Nephron (organoid): ENCODE measurements around the gene FBXO44.

ENCODE experiments used
- H3K27ac Mint-ChIP-seq, 3 experiments: 2 replicates each; pipeline ENCODE4 v1.8.0; 2020; ENCODE audit warnings: mixed read lengths in 3 of 3, mild to moderate bottlenecking in 2 of 3, moderate library complexity in 1 of 3
- H3K27me3 Mint-ChIP-seq: 2 replicates; pipeline ENCODE4 v1.8.0; 2021; ENCODE audit warnings: low read depth, mild to moderate bottlenecking, moderate library complexity, mixed read lengths
- H3K36me3 Mint-ChIP-seq: 2 replicates; pipeline ENCODE4 v1.8.0; 2020; ENCODE audit warnings: low read depth, mixed read lengths
- H3K4me1 Mint-ChIP-seq: 2 replicates; pipeline ENCODE4 v1.8.0; 2020; ENCODE audit warnings: mixed read lengths
- H3K4me3 Mint-ChIP-seq, 3 experiments: 2 replicates each; pipeline ENCODE4 v1.8.0; 2020; ENCODE audit warnings: mild to moderate bottlenecking in 3 of 3, mixed read lengths in 3 of 3, moderate library complexity in 2 of 3
- H3K9me3 Mint-ChIP-seq: 2 replicates; pipeline ENCODE4 v1.8.0; 2020; ENCODE audit warnings: mixed read lengths
- CTCF ChIP-seq, 3 experiments: fragments of 200-600 bp; sonication (generic); IDR thresholded peaks; one replicate each; pipeline ENCODE4 v1.5.0; 2021; ENCODE audit warnings: antibody characterized with exemption in 3 of 3; ENCODE audit not compliant: unreplicated experiment in 3 of 3

The FBXO44 gene

GRCh38 chr1:11647333-11647732, 7.3 kb upstream of the FBXO44 start:
- H3K4me3 Mint-ChIP-seq, result no peak overlapping the region
- TF ChIP-seq CTCF (IDR thresholded peaks at IDR 0.05; ENCODE audit: unreplicated experiment in 3 of 3), result no peak
- no peaks in the 10 kb centered on the region for H3K36me3 Mint-ChIP-seq
- peaks cover 84% of the 10 kb centered on the region for H3K27me3 Mint-ChIP-seq
- H3K4me1 Mint-ChIP-seq, result peaks cover 9% of the 10 kb centered on the region
- H3K9me3 Mint-ChIP-seq, result no peaks in the 10 kb centered on the region
- H3K27ac Mint-ChIP-seq, result no peak overlapping the region

GRCh38 chr1:11648039-11648438, 6.6 kb upstream of the FBXO44 start:
- peaks cover 9% of the 10 kb centered on the region for H3K4me1 Mint-ChIP-seq
- peaks cover 84% of the 10 kb centered on the region for H3K27me3 Mint-ChIP-seq
- no peak overlapping the region for H3K4me3 Mint-ChIP-seq
- H3K27ac Mint-ChIP-seq, result no peak overlapping the region
- no peak for TF ChIP-seq CTCF (IDR thresholded peaks at IDR 0.05; ENCODE audit: unreplicated experiment in 3 of 3)
- no peaks in the 10 kb centered on the region for H3K9me3 Mint-ChIP-seq
- H3K36me3 Mint-ChIP-seq, result no peaks in the 10 kb centered on the region

- Mint-ChIP-seq H3K27me3 (peaks cover 79% of the 10 kb centered on the region), H3K27ac (no peak overlapping the region), H3K4me1 (peaks cover 9% of the 10 kb centered on the region), H3K4me3 (no peak overlapping the region), H3K36me3 (no peaks in the 10 kb centered on the region), H3K9me3 (no peaks in the 10 kb centered on the region)
- no peak for TF ChIP-seq CTCF (IDR thresholded peaks at IDR 0.05; ENCODE audit: unreplicated experiment in 3 of 3)
These were observed 5.9 kb upstream of the FBXO44 start for GRCh38 chr1:11648732-11649158.

- peaks cover 78% of the 10 kb centered on the region for H3K27me3 Mint-ChIP-seq
- H3K36me3 Mint-ChIP-seq, result no peaks in the 10 kb centered on the region
- no peak overlapping the region for H3K27ac Mint-ChIP-seq
- no peaks in the 10 kb centered on the region for H3K9me3 Mint-ChIP-seq
- peaks cover 9% of the 10 kb centered on the region for H3K4me1 Mint-ChIP-seq
- no peak for TF ChIP-seq CTCF (IDR thresholded peaks at IDR 0.05; ENCODE audit: unreplicated experiment in 3 of 3)
- no peak overlapping the region for H3K4me3 Mint-ChIP-seq
These were observed 5.4 kb upstream of the FBXO44 start for GRCh38 chr1:11649237-11649623.

GRCh38 chr1:11649624-11650330, 4.9 kb upstream of the FBXO44 start:
- Mint-ChIP-seq H3K27ac (no peak overlapping the region), H3K4me3 (no peak overlapping the region), H3K36me3 (no peaks in the 10 kb centered on the region), H3K27me3 (peaks cover 74% of the 10 kb centered on the region), H3K9me3 (no peaks in the 10 kb centered on the region), H3K4me1 (peaks cover 9% of the 10 kb centered on the region)
- TF ChIP-seq CTCF (IDR thresholded peaks at IDR 0.05; ENCODE audit: unreplicated experiment in 3 of 3), result no peak

GRCh38 chr1:11650331-11650991, 4.2 kb upstream of the FBXO44 start:
- Mint-ChIP-seq H3K4me3 (peak overlapping the region; percentile 9 to 39 (median 16)), H3K9me3 (no peaks in the 10 kb centered on the region), H3K27me3 (peaks cover 76% of the 10 kb centered on the region), H3K4me1 (peaks cover 9% of the 10 kb centered on the region), H3K27ac (no peak overlapping the region), H3K36me3 (no peaks in the 10 kb centered on the region)
- peak in 2 of 3 experiments; percentile 47 to 66 for TF ChIP-seq CTCF (IDR thresholded peaks at IDR 0.05; ENCODE audit: unreplicated experiment in 3 of 3)
